ENCODE data around the gene TBC1D20. TPM values are rescaled to one million over a fixed set of nuclear protein-coding genes. Genes with fewer than 3 reads are reported as not detected.
A peak's percentile ranks its signal among the peaks of the same experiment; 100 is the strongest.

TBC1D20 gene
- total and polyA plus RNA-seq, 4 donors, result 15.7 to 42.4 (median 27.2) TPM

DNA sequence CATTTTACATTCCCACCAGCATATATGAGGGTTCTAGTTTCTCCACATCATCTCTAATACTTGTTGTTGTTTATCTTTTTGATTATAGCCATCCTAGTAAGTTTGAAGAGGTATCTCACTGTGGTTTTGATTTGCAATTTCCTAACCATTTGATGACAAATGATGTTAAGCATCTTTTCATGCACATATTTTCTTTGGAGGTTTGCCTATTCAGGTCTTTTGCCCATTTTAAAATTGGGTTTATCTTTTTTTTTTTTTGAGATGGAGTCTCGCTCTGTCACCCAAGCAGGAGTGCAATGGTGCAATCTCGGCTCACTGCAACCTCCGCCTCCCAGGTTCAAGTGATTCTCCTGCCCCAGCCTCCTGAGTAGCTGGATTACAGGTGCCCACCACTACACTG lies 50.3 kb downstream of the TBC1D20 start:
- TF ChIP-seq, protein P1, sequence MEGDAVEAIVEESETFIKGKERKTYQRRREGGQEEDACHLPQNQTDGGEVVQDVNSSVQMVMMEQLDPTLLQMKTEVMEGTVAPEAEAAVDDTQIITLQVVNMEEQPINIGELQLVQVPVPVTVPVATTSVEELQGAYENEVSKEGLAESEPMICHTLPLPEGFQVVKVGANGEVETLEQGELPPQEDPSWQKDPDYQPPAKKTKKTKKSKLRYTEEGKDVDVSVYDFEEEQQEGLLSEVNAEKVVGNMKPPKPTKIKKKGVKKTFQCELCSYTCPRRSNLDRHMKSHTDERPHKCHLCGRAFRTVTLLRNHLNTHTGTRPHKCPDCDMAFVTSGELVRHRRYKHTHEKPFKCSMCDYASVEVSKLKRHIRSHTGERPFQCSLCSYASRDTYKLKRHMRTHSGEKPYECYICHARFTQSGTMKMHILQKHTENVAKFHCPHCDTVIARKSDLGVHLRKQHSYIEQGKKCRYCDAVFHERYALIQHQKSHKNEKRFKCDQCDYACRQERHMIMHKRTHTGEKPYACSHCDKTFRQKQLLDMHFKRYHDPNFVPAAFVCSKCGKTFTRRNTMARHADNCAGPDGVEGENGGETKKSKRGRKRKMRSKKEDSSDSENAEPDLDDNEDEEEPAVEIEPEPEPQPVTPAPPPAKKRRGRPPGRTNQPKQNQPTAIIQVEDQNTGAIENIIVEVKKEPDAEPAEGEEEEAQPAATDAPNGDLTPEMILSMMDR (IDR thresholded peaks at IDR 0.05; ENCODE audit: control extremely low read depth, extremely low read depth), result no peak
- H3K4me1 ChIP-seq (ENCODE audit: control insufficient read depth in 5 of 5, insufficient read depth in 5 of 5, low read length in 5 of 5), result peaks cover 8 to 18% (median 12%) of the 10 kb centered on the region in 5 donors
- H3K27ac ChIP-seq (ENCODE audit: low read depth in 1 of 2, low read length in 1 of 2), result no peak overlapping the region
- DNase-seq, result no peak
- no peaks in the 10 kb centered on the region for H3K27me3 ChIP-seq (ENCODE audit: control insufficient read depth in 3 of 3, insufficient read depth in 3 of 3, low read length in 2 of 3)
- peaks cover 0 to 25% (median 13%) of the 10 kb centered on the region in 4 donors for H3K36me3 ChIP-seq (ENCODE audit: control insufficient read depth in 4 of 4, insufficient read depth in 4 of 4, low read length in 4 of 4)
- no peak overlapping the region for H3K9ac ChIP-seq (ENCODE audit: insufficient read depth in 1 of 2, low read length in 2 of 2)
- ATAC-seq (ENCODE audit: insufficient read depth, low FRiP score), result no peak
- H3K4me3 ChIP-seq, result no peak overlapping the region
- H3K9me3 ChIP-seq (ENCODE audit: control insufficient read depth in 4 of 4, insufficient read depth in 3 of 4, low read length in 3 of 4), result no peaks in the 10 kb centered on the region
- 98 to 99% methylated on average over 3 of the region's 3 CpGs for WGBS, 2 donors

DNA sequence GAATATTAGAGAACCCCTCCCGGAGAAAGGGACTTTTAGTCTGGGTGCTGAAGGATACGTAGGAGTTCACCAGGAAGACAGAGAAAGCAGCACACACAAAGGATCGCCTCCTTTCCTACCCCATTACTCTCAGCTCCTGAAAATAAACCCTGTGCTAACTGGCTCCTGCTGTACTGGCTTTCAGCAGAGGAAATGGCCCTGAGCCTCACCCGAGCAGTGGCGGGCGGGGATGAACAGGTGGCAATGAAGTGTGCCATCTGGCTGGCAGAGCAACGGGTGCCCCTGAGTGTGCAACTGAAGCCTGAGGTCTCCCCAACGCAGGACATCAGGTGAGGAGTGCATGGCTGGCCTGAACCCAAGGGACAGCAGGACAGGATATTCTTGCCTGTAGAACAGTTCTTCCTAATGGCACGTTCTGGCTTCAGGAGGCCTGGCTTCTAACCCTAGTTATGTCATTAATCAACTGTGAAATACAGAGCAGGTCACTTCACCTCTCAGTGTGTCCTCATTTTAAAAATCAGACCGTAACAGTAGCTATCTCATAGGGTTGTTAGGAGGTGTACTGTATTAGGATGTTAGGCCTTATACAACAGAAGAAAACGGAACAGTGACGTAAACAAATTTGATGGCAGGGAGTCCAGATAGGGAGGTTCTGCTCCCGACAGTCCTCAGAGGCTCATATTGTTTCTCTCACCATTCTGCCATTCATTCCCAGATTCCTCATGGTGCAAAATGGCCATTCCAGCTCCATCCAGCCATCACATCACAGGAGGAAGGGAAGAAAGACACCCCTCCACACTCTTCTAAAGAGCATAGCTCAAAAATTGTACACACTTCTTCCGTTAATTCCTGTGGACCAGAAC lies 52.4 kb downstream of the TBC1D20 start:
- ATAC-seq (ENCODE audit: insufficient read depth, low FRiP score) (no peak), DNase-seq (no peak)
- no peak overlapping the region for H3K9ac ChIP-seq (ENCODE audit: insufficient read depth in 1 of 2, low read length in 2 of 2)
- peaks cover 8 to 20% (median 12%) of the 10 kb centered on the region in 5 donors for H3K4me1 ChIP-seq (ENCODE audit: control insufficient read depth in 5 of 5, insufficient read depth in 5 of 5, low read length in 5 of 5)
- TF ChIP-seq, protein P1 (IDR thresholded peaks at IDR 0.05; ENCODE audit: control extremely low read depth, extremely low read depth), result no peak
- WGBS, 2 donors, result 75 to 85% methylated on average over 14 of the region's 14 CpGs
- H3K4me3 ChIP-seq, result no peak overlapping the region
- H3K36me3 ChIP-seq (ENCODE audit: control insufficient read depth in 4 of 4, insufficient read depth in 4 of 4, low read length in 4 of 4), result peaks cover 0 to 23% (median 9%) of the 10 kb centered on the region in 4 donors
- H3K27ac ChIP-seq (ENCODE audit: low read depth in 1 of 2, low read length in 1 of 2), result no peak overlapping the region
- no peaks in the 10 kb centered on the region for H3K9me3 ChIP-seq (ENCODE audit: control insufficient read depth in 4 of 4, insufficient read depth in 3 of 4, low read length in 3 of 4)
- no peaks in the 10 kb centered on the region for H3K27me3 ChIP-seq (ENCODE audit: control insufficient read depth in 3 of 3, insufficient read depth in 3 of 3, low read length in 2 of 3)

DNA sequence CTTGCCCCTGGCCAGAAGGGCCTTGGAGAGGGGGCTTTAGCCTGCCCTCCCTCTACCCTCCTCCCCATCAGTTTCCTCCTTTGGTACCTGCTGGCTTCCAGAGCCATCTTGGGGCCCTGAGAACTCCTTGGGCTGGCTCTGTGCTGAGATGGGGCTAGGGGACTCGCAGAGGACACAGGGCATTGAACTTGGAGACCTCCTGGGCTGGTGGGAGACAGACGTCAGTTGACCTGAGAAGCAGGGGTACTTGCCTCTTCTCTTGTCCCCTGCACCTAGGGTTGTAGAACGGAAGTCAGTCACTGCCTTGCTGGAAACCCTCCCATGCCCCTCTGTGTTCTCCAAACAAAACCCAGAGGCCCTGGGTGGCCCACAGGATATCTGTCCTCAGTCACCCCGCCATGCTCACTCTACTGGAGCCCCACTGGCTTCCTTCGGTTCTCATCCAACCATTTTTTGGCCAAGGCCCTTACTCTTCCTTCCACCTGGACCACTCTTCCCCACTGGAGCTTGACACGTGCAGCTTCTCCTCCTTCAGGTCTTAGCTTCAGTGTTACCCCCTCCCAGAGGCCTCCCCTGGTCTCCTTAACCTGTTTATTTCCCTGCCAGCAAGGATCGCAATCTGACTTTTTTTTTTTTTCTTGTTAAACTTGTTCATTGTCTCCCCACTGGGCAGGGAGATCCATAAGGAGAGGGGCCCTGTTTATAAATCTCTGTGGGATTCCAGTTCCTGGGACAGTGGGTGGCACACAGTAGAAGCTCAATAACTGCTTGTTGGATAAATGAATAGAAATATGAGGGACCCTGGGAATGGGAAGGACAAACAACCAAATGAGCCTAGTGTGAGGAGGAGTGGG lies 53.3 kb downstream of the TBC1D20 start:
- Histone ChIP-seq H3K4me3 (peak overlapping the region; percentile 99), H3K27ac (ENCODE audit: low read depth in 1 of 2, low read length in 1 of 2) (peak overlapping the region; percentile 96 to 98), H3K36me3 (ENCODE audit: control insufficient read depth in 4 of 4, insufficient read depth in 4 of 4, low read length in 4 of 4) (peaks cover 0 to 23% (median 9%) of the 10 kb centered on the region in 4 donors), H3K9ac (ENCODE audit: insufficient read depth in 1 of 2, low read length in 2 of 2) (peak overlapping the region; percentile 76 to 83), H3K4me1 (ENCODE audit: control insufficient read depth in 5 of 5, insufficient read depth in 5 of 5, low read length in 5 of 5) (peaks cover 8 to 20% (median 11%) of the 10 kb centered on the region in 5 donors), H3K27me3 (ENCODE audit: control insufficient read depth in 3 of 3, insufficient read depth in 3 of 3, low read length in 2 of 3) (no peaks in the 10 kb centered on the region), H3K9me3 (ENCODE audit: control insufficient read depth in 4 of 4, insufficient read depth in 3 of 4, low read length in 3 of 4) (no peaks in the 10 kb centered on the region)
- ATAC-seq (ENCODE audit: insufficient read depth, low FRiP score) (no peak), DNase-seq (peak in 2 of 3 donors; percentile 14 to 18)
- 7 to 13% methylated on average over 7 of the region's 7 CpGs for WGBS, 2 donors
- TF ChIP-seq, protein P1 (IDR thresholded peaks at IDR 0.05; ENCODE audit: control extremely low read depth, extremely low read depth), result no peak

Measured in lung (tissue), 12 donors.